CD4-positive, alpha-beta T cell treated with Interleukin-4 for 1 hour (primary cell): ENCODE data around the gene DDN.

Experiments used
- DNase-seq, 2 donors: peaks; one replicate each; pipeline ENCODE4 v3.0.0-alpha.2; 2020 to 2022

The DDN gene

DNA sequence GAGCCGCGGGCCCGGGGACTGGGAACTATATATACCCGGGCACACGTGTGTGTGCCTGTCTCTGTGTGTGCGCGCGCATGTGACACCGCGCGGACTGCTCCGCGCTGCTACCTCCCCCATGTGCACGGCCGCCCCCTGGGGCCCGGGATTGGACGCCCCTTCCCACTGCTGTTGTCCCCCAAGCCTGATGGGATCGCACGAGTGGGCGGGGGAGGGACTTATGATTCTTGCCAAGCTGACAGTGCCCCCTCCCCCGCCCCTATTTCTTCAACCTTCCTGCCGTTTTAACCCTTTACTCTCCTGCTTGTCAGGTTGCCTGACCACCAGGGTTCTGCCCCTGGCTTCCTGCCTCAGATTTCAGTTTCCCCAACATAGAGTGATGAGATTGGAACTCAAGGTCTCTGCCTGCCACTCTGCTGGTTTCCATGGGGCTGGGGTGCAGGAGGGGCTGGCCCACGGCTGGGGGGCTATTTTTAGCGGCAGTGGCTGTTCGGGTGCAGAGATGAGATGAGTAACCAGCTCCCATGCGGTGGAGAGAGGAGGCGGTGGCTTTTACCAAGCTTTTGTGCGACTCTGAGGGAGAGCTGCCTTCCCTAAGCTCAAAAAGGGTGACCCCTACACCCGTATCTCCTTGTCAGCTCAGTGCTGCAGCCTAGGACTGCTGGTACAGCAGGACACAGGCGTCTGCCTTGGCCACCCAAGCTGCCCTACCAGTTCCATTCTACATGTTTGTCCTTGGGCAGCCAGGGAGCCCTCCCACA lies at the start of gene DDN:
Gene DDN, minus strand, starts transcription at position 5 of the 761 bp plus-strand sequence. CDS start 88 bp downstream, outside the sequence.
- DNase-seq = peak; percentile 46

DNA sequence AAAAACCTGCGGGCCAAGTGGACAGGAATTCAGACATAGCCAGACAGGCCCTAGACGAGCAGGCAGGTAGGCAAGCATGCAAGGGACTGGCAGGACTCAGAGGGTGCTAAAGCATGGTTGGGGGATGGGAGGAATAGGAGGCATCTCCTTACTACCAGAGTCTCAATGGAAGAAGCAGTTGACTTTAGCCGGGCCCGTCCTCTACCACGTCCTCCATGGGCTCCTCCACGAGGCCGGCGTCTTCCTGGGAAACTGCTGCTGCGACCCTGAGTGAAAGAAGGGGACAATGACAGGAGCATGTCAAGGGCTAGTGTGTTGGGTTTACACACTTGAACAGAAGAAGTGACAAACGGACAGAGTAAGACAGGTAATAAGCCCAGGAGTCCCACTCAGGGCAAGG lies 49.8 kb upstream of the DDN start:
- DNase-seq = no peak

DNA sequence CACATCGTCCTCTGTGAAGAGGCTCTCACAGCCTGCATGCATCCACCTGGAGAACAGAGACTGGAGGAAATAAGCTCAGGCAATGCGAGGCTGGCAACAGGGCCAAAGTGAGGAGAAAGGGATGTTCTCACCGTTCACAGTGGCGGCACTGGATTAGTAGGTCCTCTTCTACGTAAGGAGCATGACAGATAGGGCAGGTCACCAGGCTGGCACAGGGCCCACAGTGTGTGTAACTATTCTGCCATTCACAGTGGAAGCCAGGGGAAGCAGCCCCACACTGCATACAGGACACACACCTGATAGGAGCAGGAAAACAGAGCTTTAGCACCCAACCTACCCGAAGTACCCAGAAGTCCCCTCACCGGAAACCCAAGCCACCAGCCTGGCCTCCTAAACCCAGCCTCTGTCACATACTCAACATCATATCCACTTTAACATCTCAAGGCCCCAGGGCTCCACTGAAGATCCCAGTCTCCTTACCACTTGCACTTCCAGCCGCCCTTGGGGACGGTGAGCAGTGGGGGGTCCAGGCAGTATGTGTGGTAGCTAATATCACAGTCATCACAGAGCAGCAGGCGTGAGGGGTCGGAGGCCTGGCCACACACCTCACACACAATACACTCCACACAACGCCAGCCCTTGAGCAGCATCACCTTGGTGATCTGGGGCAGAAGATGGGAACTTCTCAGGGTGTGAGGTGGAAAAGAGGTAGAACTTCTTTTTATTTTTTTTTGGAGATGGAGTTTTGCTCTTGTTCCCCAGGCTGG lies 47.1 kb upstream of the DDN start:
- no peak for DNase-seq

DNA sequence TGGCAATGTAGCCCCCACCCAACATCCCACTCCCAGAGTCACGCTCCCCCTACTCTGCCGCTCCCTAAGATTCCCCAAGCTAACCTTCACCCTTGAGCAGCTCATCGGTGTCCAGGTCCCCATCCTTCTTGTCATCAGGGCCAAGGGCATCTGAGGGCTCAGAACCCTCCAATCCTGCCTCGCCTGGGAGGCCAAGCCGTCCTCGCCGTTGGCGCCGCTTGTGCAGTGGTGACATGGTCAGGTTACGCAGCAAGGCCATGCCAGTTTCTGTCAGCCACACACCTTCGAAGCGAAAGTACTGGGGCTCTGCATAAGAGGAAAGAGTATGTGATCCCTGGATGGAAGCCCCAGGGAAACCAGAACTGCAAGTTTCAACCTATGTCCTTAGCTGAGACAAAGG lies 45.5 kb upstream of the DDN start:
- DNase-seq = no peak

DNA sequence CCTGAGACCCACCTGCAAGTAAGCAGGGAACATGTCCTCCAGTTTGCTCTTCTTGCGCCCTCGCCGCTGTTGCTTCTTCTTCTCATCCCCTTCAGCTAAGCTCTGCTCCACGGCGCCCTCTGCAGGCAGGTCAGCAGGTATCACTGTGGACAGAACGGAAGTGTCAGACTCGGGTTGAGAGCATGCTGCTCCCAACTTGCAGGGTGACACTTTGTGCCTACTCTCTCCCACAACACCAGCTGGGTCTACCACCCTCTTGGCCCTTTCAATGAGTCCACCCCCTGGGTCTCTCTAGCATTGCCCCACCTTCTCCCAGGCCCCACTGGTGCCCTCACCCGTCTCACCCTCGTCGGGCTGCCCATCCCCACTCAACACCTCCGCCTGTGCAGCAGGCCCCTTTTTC lies 44.7 kb upstream of the DDN start:
- peak; percentile 81 to 82 for DNase-seq

DNA sequence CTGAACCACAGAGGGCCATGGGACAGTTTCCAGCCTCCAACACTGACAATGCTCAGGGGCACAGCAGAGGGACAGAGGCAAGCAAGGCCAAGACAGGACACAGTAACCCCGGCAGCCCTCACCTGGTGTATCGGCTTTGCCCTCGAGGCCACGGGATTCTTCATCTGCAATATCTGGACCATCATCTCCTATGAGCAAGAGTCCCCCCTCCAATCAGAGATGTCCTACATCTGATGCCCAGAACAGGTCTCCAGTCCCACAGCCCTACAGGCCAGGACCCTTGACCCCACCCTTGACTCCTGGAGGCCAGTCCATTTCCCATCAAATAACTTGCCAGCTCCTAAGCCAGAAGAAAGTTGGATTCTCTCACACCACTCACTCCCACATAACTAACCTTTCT lies 44.1 kb upstream of the DDN start:
- no peak for DNase-seq

DNA sequence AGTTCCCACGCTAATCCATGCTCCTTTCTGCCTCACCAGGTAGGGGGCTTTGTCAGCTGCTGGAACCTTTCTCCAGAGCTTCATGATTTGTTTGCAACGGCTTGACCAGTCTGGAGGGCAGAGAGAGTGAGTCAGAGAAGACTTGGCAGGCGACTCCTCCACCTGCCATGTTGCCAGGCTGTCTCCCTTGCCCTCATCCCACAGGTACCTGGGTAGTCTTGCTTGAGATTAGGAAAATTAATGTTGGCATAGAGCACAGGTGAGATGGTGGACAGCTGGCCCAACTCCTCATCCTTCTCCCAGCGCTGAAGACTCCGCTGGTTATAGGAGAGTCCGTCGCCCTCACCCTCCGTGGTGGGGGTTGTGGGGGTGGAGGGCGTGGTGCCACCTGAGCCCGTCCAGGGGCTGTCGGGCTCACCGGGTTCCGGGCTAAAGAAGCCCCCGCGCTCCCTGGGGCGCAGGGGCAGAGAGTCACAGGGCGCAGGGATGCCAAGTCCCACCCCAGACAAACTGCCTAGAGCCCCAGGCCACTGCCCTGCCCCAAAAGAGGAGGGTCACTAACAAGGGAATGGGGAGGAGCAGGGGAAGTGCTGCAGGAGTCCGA lies 42.8 kb upstream of the DDN start:
- no peak for DNase-seq

DNA sequence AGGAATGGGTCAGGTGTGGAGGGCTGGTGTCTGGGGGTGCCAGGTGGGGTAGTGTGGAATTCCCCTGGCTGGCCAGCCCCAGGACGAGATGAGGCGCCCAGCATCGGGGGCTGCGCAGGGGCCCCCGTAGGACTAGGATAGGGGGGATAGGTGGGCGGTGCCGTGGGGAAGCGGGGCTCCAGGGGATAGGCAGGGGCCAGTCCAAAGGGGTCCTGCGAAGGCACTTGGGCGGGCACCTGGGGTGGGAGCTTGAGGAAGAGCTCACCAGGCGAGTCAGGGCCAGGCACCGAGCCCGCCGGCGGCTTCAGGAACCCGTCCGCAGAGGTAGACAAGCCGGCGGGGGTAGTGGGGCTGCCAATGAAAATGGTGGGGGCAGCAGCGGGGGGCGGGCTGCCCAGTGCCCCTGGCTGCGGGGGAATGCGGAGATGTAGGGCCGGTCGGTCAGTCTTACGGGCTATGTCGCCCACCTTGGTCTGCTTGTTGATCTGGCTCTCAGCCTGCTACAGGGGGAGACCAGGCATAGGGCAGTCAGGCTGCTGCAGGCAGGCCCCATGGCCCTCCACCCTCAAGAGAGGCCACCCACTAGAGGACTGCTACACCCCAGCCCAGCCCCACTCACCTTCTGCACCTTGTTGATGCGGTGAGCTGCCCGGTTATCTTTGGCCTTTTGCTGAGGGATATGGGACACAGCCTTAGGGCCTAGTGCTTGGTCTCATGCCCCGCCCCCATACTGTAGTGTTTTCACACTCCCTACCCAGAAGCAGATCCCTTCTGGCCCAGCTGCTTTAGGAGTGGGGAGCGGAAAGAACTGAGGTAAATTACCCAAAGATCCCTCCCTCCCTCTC lies 42.1 kb upstream of the DDN start:
- no peak for DNase-seq

DNA sequence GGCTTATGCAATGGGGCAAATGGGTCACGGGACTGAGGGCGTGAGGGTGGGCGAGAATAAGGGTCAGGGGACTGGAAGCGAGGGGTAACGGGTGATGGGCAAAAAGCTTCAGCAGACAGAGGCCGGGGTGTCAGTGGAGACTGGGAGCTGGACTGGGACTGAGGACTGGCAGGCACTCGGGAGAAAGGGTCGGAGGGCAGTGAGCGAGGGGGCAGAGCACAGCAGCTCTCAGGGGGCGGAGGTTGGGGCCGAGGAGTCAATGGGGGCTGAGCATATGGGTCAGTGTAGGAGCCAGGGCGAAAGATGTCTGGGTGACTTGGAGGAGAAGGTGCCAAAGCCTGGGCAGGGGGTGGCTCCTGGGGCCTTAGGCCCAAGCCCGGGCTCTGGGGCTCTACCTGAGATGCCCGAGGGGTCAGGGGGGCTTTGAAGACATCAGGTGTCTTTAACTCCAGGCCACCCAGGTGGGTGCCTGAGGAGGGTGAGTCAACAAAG lies 41.2 kb upstream of the DDN start:
- DNase-seq = no peak

DNA sequence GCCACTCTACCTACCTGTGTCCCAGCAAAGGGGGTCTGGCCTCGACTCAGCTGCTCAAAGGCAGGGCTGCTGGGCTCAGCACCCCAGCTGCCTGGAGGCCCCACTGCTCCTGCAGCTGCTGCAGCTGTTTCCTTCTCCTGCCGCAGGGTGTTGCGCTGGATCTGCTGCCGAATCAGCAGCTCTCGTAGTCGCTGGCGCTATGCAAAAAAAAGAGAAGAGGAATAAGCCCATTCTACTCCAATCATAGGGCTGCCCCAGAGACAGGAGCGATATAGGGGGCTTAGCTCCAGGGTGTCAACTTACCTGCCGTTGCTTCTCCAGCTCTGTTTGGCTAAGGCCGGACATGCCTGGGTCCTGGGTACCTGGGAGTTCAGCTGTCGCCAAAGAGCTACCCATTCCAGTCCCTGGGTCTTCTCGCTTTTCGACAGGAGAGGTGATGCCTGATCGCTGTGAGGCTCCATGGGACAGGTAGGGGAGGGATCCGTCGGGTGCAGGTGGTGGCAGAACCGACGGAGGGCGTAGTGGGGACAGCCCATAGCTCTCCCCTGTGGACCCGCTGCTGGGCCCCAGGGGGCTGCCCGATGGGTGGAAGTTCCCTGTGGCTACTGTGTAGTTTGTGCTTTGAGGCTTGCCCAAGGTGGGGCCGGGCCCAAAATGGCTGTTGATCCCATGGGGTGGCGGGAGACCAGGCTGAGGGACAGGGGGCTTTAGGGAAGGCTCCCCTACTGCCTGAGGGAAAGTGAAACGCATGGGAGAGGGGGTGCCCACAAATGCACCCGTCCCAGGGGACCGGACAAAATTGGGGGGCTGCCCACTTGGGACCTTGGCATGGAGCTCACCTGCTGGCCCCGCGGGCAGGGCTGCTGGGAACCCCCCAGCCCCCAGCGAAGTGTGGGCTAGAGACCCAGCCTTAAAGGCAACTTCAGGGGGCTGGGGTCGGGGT lies 40.5 kb upstream of the DDN start:
- DNase-seq = no peak

DNA sequence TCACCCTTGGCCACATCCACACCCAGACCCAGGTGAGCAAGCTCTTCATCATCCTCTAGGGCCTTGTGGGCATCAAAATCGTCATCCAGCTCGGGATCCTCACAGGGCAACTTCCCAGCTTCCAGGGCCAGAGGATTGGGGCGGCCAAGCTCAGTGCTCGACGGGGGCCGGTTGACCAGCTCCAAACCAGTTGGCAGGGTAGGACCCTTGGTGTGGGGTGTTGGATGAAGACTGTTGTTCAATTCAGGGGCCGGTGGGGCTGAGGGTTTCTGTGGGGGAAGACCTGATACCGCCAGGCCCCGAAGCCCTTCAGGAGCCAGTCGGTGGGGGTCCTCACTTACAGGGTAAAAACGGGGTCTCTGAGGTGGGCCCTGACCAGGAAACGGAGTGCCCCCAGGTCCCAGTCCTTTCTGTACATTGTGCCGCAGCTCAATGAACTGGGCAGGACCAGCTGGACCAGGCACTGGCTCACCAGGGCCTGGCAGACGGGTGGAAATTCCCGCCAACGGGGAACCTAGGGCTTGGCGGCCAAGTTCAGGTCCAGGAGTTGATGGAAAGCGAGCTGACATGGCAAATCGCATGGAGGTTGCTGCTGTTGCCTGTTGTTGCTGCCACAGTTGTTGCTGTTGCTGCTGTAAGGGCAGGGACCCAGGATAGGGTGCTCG lies 39.2 kb upstream of the DDN start:
- DNase-seq = no peak

DNA sequence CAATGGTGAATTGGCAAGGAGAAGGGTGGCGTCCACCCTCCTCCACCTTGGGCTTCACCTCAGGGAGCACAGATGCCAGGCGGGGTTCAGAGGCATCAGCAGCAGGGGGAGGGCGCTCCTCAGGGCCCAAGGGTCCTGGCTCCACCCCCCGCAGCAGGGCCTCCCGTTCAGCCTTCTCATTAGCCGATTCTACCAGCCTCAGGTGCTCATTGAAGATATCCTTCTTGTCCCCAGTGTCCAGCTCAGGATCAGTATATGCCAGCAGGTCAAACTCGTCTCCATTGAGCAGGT lies 38.7 kb upstream of the DDN start:
- DNase-seq = no peak

DNA sequence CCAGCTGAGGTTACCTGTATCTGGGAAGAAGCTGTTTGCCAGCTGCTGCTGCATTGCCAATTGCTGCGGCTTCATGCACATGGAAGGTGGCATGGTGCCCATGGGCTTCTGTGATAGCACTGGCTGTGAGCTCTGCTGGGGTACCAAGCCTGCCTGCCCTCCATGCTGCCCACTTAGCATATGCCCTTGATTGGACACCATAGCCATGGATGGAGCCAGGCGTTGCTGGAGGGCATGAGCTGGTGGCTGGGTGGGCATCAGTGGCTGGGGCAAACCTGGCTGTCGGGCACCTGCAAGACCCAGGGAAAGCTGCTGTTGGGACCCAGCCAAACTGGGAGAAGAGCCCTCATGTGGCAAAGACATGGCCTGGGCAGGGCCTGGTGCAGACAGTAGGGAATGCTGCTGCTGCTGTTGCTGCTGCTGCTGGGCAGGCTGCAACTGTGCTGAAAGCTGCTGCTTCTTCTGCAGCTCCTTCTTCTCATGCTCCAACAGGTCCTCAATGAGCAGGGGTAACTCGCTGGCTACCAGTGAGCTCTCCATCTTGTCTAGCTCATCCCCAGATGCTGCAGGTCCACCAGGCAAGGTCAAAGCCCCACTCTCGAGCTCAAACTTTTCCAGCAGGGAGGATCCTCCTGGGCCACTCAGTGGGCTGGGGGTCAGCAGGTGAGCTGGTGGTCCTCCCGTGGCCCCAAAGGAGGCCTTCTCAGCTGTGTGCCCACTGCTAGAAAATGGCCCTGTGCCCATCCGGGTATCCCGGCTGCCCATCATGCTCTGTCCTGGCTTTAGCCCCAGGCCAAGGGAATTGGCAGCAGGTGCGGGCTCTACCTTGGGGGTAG lies 38.2 kb upstream of the DDN start:
- DNase-seq = no peak

DNA sequence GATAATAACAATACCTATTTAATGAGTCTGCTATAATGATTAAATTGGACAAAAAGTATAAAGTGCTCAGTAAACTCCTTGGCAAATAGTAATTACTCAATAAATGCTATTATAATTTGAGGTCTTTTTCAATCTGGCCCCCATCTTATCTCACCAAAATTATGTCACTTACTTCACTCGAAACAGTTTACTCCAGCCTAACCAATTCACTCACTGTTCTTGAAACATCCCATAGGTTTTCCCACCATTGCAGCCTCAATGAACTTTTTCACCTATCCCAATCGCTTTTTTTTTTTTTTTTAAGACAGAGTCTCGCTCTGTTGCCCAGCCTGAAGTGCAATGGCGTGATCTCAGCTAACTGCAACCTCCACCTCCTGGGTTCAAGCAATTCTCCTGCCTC lies 36.9 kb upstream of the DDN start:
- DNase-seq = no peak

DNA sequence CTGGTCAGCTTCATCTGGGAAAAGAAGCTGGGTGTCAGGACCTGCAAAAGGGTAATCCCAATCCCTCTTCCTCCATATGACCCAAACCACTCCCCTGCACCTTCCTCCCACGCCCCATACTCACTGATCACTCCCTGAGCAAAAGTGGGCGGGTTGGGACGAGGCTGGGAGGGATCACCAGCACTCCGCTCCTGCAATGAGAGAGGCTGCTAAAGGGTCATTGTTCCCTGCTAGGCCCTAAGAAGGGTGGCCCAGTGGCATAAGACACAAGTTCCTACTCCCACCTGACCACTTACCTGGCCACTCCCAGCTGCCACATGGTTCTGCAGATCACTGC lies 35.1 kb upstream of the DDN start:
- no peak for DNase-seq

DNA sequence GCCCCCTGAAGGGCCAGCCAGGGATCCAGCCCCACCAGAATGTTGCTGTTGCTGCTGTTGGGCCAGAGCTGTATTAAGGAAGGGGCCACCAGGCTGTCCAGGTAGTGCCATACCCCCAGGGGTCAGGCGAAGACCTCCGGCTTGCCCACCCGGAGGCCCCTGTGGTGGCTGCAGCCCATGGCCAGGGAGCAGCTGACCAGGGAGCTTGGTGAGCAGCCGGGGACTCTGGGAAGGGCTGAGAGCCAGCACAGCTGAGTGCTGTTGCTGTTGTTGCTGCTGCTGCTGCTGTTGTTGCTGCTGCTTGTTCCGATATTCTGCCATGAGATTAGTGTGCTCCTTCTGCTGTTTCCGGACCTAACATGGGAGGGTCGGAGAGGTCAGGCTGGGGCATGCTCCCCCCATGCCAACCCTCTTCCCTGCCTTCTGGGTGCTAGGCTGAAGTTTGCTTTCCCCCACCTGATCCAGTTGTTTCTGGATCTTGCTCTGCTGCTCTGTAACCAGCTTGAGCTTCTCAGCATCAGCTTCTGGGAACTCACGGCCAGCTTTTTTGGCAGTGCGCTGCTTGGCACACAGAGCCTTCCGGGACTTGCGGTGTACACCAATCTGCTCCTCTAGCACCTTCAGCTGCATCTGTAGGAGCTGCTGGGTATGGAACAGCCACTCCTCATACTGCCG lies 34.6 kb upstream of the DDN start:
- no peak for DNase-seq

DNA sequence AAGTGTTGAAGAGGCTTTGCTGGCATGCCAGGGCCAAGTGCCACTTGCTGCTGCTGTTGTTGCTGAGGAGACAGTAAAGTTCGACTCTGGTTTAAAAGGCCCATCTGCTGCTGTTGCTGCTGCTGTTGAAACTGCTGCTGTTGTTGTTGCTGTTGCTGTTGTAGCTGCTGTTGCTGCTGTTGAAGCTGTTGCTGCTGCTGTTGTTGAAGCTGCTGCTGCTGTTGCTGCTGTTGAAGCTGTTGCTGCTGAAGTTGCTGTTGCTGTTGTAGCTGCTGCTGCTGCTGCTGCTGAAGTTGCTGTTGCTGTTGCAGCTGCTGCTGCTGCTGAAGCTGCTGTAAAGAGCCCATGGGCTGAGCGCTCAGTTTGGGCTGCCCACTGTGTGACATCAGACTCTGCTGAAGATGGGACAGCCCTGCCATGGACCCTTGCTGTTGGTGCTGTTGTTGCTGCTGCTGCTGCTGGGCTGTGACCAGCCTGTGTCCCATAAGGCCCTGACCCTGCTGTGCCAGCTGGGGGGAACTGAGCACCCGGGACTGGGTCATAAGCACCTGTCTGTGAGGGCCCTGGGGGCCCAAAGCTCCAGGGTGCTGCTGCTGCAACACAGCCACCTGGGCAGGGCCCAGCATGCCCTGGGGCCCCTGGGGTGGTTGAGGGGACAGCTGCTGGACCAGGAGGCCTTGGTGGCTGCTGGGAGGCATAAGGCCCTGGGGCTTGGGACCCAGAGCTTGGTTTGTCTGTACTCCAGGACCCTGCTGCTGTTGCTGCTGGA lies 33.7 kb upstream of the DDN start:
- no peak for DNase-seq

DNA sequence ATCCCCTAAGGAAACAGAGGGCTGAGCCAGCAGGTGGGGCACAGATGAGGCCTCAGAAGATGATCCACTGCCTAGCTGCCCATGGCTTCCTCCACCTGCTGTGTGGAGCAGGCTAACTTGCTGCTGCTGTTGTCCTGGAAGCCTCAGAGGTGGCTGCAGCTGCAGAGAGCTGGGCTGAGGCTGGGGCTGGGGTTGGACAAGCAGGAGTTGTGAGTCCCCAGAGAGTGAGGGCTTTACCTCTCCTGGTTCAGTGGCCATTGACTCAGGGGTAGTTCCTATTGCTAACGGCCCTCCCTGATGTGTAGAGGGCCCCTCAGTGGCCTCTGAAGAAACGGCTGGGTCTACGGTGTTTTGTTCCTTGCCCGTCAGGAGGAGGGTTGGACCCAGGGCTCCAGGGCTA lies 33.1 kb upstream of the DDN start:
- DNase-seq = no peak

DNA sequence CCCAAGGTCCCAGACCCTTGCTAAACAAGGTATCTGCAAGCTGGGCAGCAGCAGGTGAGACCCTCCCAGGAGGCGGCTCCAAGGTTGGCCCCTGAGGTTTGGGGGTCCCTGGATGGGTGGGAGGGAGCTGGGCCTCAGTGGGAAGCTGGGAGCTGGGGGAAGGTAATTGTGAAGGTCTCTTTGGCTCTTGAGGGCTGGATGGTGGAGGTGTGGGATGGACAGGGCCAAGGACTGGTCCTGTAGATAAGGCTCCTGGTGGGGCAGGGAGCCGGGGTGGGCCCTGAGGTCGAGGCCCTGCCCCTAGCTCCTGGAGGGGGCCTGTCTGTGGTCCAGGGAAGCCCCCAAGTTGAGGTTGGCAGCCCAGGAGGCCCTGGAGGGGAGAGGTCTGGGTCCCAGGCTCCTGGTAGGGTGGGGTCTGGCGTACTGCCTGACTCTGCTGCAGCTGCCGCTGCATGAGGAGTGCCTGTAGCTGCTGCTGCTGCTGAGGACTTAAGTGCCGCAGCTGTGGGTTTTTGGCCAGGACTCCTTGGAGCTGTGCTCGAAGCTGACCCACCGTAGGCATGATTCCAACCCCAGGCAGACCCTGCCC lies 32.5 kb upstream of the DDN start:
- DNase-seq = no peak
